22Rv1 (cell line): Measurements from ENCODE around the gene PTPRM.

Experiments used
- CTCF ChIP-seq: fragments of 450-650 bp; IDR thresholded peaks from 2 replicates; pipeline ENCODE4 v1.5.1; 2017; ENCODE audit warnings: mild to moderate bottlenecking
- ZFX ChIP-seq: fragments of 450-650 bp; IDR thresholded peaks from 2 replicates; pipeline ENCODE4 v1.6.1; 2017; ENCODE audit warnings: antibody characterized with exemption, borderline replicate concordance

GRCh38 chr18:8114480-8114879, 547.4 kb downstream of the PTPRM start:
- TF ChIP-seq CTCF = no peak
- TF ChIP-seq ZFX = no peak
